HepG2 (cell line): ENCODE measurements around the gene ARIH1. TPM values are rescaled to one million over a fixed set of nuclear protein-coding genes. Genes with fewer than 3 reads are reported as not detected.

Source experiments
- ARID5B ChIP-seq: IDR thresholded peaks from 2 replicates; pipeline ENCODE4 v1.4.0; 2020; ENCODE audit warnings: mild to moderate bottlenecking, missing genetic modification reagents
- ATF2 ChIP-seq: sonication (generic); formaldehyde crosslinking; IDR thresholded peaks from 2 replicates; pipeline ENCODE4 v1.4.0; 2020; ENCODE audit warnings: missing genetic modification reagents
- ATF7 ChIP-seq, 2 experiments: fragments of 450-650 bp in 1 of 2; sonication (generic) in 1 of 2; formaldehyde crosslinking in 1 of 2; IDR thresholded peaks; 2 replicates each; pipeline versions ENCODE4 v1.4.0 to v1.6.1; 2016 to 2020; ENCODE audit warnings: antibody characterized with exemption in 1 of 2, mild to moderate bottlenecking in 1 of 2, missing genetic modification reagents in 1 of 2
- BRCA1 ChIP-seq: sonication (generic); formaldehyde crosslinking; IDR thresholded peaks from 2 replicates; pipeline ENCODE4 v1.4.0; 2020; ENCODE audit warnings: missing genetic modification reagents
- CCAR2 ChIP-seq: fragments of 200-400 bp; formaldehyde crosslinking; optimal IDR thresholded peaks from 2 replicates; pipeline ENCODE3; 2018; ENCODE audit warnings: low read depth, mild to moderate bottlenecking, low read length, moderate library complexity
- CHD4 ChIP-seq: fragments of 200-600 bp; sonication (generic); IDR thresholded peaks from 2 replicates; pipeline ENCODE4 v1.7.0; 2017; ENCODE audit warnings: mild to moderate bottlenecking, low read length, borderline replicate concordance
- ELK4 ChIP-seq: sonication (generic); formaldehyde crosslinking; IDR thresholded peaks from 2 replicates; pipeline ENCODE4 v1.9.0; 2021; ENCODE audit warnings: missing genetic modification reagents, borderline replicate concordance
- HMGA1 ChIP-seq: sonication (generic); formaldehyde crosslinking; conservative IDR thresholded peaks from 2 replicates; pipeline ENCODE4 v1.4.0; 2020; ENCODE audit warnings: missing genetic modification reagents
- KLF12 ChIP-seq: sonication (generic); formaldehyde crosslinking; IDR thresholded peaks from 2 replicates; pipeline ENCODE4 v1.4.0; 2020; ENCODE audit warnings: missing genetic modification reagents, borderline replicate concordance
- MAF1 ChIP-seq: sonication (generic); formaldehyde crosslinking; IDR thresholded peaks from 2 replicates; pipeline ENCODE4 v1.5.0; 2020; ENCODE audit warnings: missing genetic modification reagents, borderline replicate concordance
- MLX ChIP-seq: IDR thresholded peaks from 2 replicates; pipeline ENCODE4 v1.6.1; 2016
- U2AF1 ChIP-seq: fragments of 200-400 bp; formaldehyde crosslinking; optimal IDR thresholded peaks from 2 replicates; pipeline ENCODE3; 2017; ENCODE audit warnings: mild to moderate bottlenecking, low read depth, low read length
- ZBED4 ChIP-seq: sonication (generic); formaldehyde crosslinking; IDR thresholded peaks from 2 replicates; pipeline ENCODE4 v1.4.0; 2020; ENCODE audit warnings: missing genetic modification reagents, borderline replicate concordance
- ZFY ChIP-seq: sonication (generic); formaldehyde crosslinking; IDR thresholded peaks from 2 replicates; pipeline ENCODE4 v1.4.0; 2020; ENCODE audit warnings: missing genetic modification reagents
- ZNF234 ChIP-seq: sonication (generic); formaldehyde crosslinking; conservative IDR thresholded peaks from 2 replicates; pipeline ENCODE4 v1.5.1; 2020; ENCODE audit warnings: mild to moderate bottlenecking, missing genetic modification reagents
- ZNF703 ChIP-seq: sonication (generic); formaldehyde crosslinking; IDR thresholded peaks from 2 replicates; pipeline ENCODE4 v1.5.1; 2020; ENCODE audit warnings: missing genetic modification reagents, mild to moderate bottlenecking, moderate library complexity, borderline replicate concordance
- ZNF792 ChIP-seq: IDR thresholded peaks from 2 replicates; pipeline ENCODE4 v1.6.1; 2016
- polyA plus RNA-seq, 8 experiments: library from polyadenylated mRNA; depleted of rRNA in 3 of 8; stranded (reverse) in 7 of 8; unstranded in 1 of 8; fragments of >200 nt; fragmentation: Illumina TruSeq in 4 of 8; extraction: Trizol in 4 of 8; gene quantifications; 2 replicates each; pipeline versions ENCODE4 v1.2.1 to v1.2.3, GENCODE V29; 2011 to 2016; ENCODE audit warnings: low read depth in 4 of 8, missing spikeins in 1 of 8, mixed read lengths in 1 of 8; ENCODE audit not compliant: insufficient read depth in 1 of 8
- total RNA-seq, 5 experiments: library from RNA; depleted of rRNA; stranded (reverse); fragments of >200 nt; fragmentation: Illumina TruSeq; extraction: Trizol; gene quantifications; 2 replicates each; pipeline ENCODE4 v1.2.3, GENCODE V29; 2016; ENCODE audit warnings: low read depth in 1 of 5

ARIH1 gene
- total and polyA plus RNA-seq, 2 of the 13 experiments (the other 11 are each of a cell fraction or from before 2014, with no cell fraction given), result 38.8 to 59.8 TPM

GRCh38 chr15:72473614-72474465 is at the start of gene ARIH1 (continued):
- peak; percentile 70 for TF ChIP-seq ARID5B (CRISPR knock-in tag)
- TF ChIP-seq MAF1 (CRISPR knock-in tag), result peak; percentile 55; the same call in 1 of the 2 replicates
- TF ChIP-seq ZNF792 (CRISPR knock-in tag), result no peak; the same call in 1 of the 2 replicates
- peak; percentile 51; the same call in 1 of the 2 replicates for TF ChIP-seq CHD4
- peak; percentile 84 for TF ChIP-seq ATF2 (CRISPR knock-in tag)
- 0 out of 2 replicates have a peak, but pooled peaks have one; percentile 67 for TF ChIP-seq BRCA1 (CRISPR knock-in tag)
- TF ChIP-seq MLX (CRISPR knock-in tag), result peak; percentile 46; the same call in 1 of the 2 replicates
- no peak for TF ChIP-seq HMGA1 (CRISPR knock-in tag)
- TF ChIP-seq ZFY (CRISPR knock-in tag), result peak; percentile 100
- TF ChIP-seq ZNF234 (CRISPR knock-in tag), result peak; percentile 26; the same call in 1 of the 2 replicates
- no peak for TF ChIP-seq U2AF1
- peak; percentile 89 for TF ChIP-seq KLF12 (CRISPR knock-in tag)
- TF ChIP-seq ZBED4 (CRISPR knock-in tag), result peak; percentile 92
- TF ChIP-seq CCAR2, result no peak
- TF ChIP-seq ZNF703 (CRISPR knock-in tag), result no peak; the same call in 1 of the 2 replicates
- TF ChIP-seq ATF7 (IDR thresholded peaks at IDR 0.05), result peak; percentile 100
- peak; percentile 94 for TF ChIP-seq ATF7 (CRISPR knock-in tag; IDR thresholded peaks at IDR 0.05)
- TF ChIP-seq ELK4 (CRISPR knock-in tag), result peak; percentile 53; the same call in 1 of the 2 replicates
